Heart right ventricle (tissue), 16 donors: ENCODE data around the gene TM6SF1. TPM values are rescaled to one million over a fixed set of nuclear protein-coding genes. Genes with fewer than 3 reads are reported as not detected.
"Not testable (repeated sequence)": the region's sequence is repeated elsewhere in the genome, so short reads cannot be mapped to it uniquely, and the experiment has no call there.

Source experiments
- ATAC-seq, 8 donors: fragments of 200-7000 bp; cut with Tn5 transposase; one replicate each; pipeline ENCODE4 v1.9.1; 2020; ENCODE audit warnings: mild to moderate bottlenecking in 8 of 8, moderate library complexity in 8 of 8, moderate number of reproducible peaks in 1 of 8
- DNase-seq, 2 donors: peaks; one replicate each; pipeline ENCODE4 v3.0.0-alpha.2; 2020
- H3K27ac ChIP-seq, 10 donors: fragments of 200-600 bp; sonication (generic) in 2 of 10; one replicate each; pipeline versions ENCODE4 v1.5.0 to v1.8.0; 2020 to 2022; ENCODE audit warnings: mild to moderate bottlenecking in 3 of 10
- H3K27me3 ChIP-seq, 7 donors: fragments of 200-600 bp; one replicate each; pipeline ENCODE4 v1.8.0; 2021 to 2022; ENCODE audit warnings: mild to moderate bottlenecking in 2 of 7
- H3K36me3 ChIP-seq, 9 donors: fragments of 200-600 bp; sonication (generic) in 1 of 9; one replicate each; pipeline versions ENCODE4 v1.5.0 to v1.8.0; 2020 to 2022; ENCODE audit warnings: mild to moderate bottlenecking in 2 of 9
- H3K4me1 ChIP-seq, 9 donors: fragments of 200-600 bp; sonication (generic) in 1 of 9; one replicate each; pipeline versions ENCODE4 v1.5.0 to v1.8.0; 2020 to 2022; ENCODE audit warnings: mild to moderate bottlenecking in 4 of 9
- H3K4me3 ChIP-seq, 10 donors: fragments of 200-600 bp; sonication (generic) in 2 of 10; one replicate each; pipeline versions ENCODE4 v1.5.0 to v1.8.0; 2020 to 2022; ENCODE audit warnings: mild to moderate bottlenecking in 7 of 10, moderate library complexity in 2 of 10
- H3K9me3 ChIP-seq, 11 donors: fragments of 200-600 bp in 10 of 11; sonication (generic) in 2 of 11; one replicate each; pipeline versions ENCODE4 v1.5.0 to v1.8.0; 2013 to 2022; ENCODE audit warnings: mild to moderate bottlenecking in 2 of 11, control low read depth in 1 of 11, moderate library complexity in 1 of 11
- CTCF ChIP-seq, 9 donors: fragments of 200-600 bp; sonication (generic) in 2 of 9; IDR thresholded peaks; one replicate each; pipeline versions ENCODE4 v1.5.0 to v1.8.0; 2021 to 2022; ENCODE audit warnings: antibody characterized with exemption in 9 of 9, mild to moderate bottlenecking in 5 of 9, moderate library complexity in 1 of 9
- WGBS, 2 donors: extraction: QIAGEN DNeasy Blood & Tissue Kit; methylation state at CpG; one replicate each; pipeline ENCODE4 v1.1.7; 2013; ENCODE audit warnings: inconsistent platforms in 1 of 2; 5-methylcytosine and 5-hydroxymethylcytosine counted together
- intact Hi-C, 10 donors: fragments of 100-400 bp; cut with DNase I; formaldehyde crosslinking; loops; one replicate each; pipeline versions ENCODE4 v1.11.1 to v1.14.2; 2022
- polyA plus RNA-seq, 2 donors: library from polyadenylated mRNA; stranded (reverse); fragments of 200-250 nt; gene quantifications; one replicate each; pipeline ENCODE4 v1.2.3, GENCODE V29; 2013
- total RNA-seq, 10 donors: library from RNA; stranded (reverse); fragmentation: NEBNext Ultra II Directional in 3 of 10; extraction: Animal tissue kit (Norgen Biotek cat#: 25700) in 3 of 10; gene quantifications; one replicate each; pipeline versions ENCODE4 v1.2.1 to v1.2.4, GENCODE V29; 2021 to 2023
- donor health status: Arrhythmogenic right ventricular cardiomyopathy.
- donor health status: ischemic (EF 13 %, LVEDD 7.1; RV severe dilation, severe dysfunction).
- donor health status: healthy with polysubstance abuse.
- donor health status: DM: no; HTN: yes; CAD: no.
- donor health status: DM: no; HTN: no; CAD: no.
- donor health status: ischemic (EF 25% LVEDD 6.9; RV normal size, moderate dysfunction).
- donor health status: ischemic (EF 25% LVEDD 5.7; RV mildly dilated, moderate dysfunction).
- donor health status: healthy.
- donor health status: DM: yes; HTN: yes; CAD: no.
- donor health status: Ischemic cardiomyopathy.
- donor health status: ischemic (EF 35%, LVEDD 5.7; RV mildly dilated, moderate dysfunction).
- donor health status: nonischemic (EF 11% LVEDD 7.7; RV severe dilation, severe dysfunction).
- donor health status: DM: yes; HTN: yes; CAD: no.
- donor health status: PGD.
- donor health status: ischemic (EF 29% LVEDD 5.4; RV normal size, mild dysfunction).
- donor health status: nonischemic (EF 23%, LVEDD 6.1; RV moderate dilation, normal function).

TM6SF1 gene
- total and polyA plus RNA-seq, 12 donors = 2.6 to 8.8 (median 4.7) TPM

- DNase-seq = no peak
- no peak for ATAC-seq
- H3K36me3 ChIP-seq = peaks cover 0 to 98% (median 0%) of the 10 kb centered on the region in 9 donors
Measured at GRCh38 chr15:83132861-83133523, 25.5 kb downstream of the TM6SF1 start.

DNA sequence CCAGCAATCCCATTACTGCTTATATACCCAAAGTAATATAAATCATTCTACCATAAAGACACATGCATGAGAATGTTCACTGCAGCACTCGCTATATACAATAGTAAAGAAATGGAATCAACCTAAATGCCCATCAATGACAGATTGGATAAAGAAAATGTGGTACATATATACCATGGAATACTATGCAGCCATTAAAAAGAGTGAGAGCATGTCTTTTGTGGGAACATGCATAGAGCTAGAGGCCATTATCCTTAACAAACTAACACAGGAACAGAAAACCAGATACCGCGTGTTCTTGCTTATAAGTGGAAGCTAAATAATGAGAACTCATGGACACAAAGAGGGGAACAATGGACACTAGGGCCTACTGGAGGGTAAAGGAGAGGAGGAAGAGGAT is 34.7 kb downstream of the TM6SF1 start:
- DNase-seq, ATAC-seq, H3K4me1 ChIP-seq, H3K9me3 ChIP-seq, H3K27me3 ChIP-seq, H3K4me3 ChIP-seq, intact Hi-C loops, H3K27ac ChIP-seq: not testable (repeated sequence)
- peaks cover 0 to 98% (median 9%) of the 10 kb centered on the region in 9 donors for H3K36me3 ChIP-seq
- WGBS, 2 donors = 98 to 100% methylated on average over 3 of the region's 3 CpGs

More at GRCh38 chr15:83132861-83133523, 25.5 kb downstream of the TM6SF1 start:
- Histone ChIP-seq H3K27ac (no peak overlapping the region), H3K9me3 (no peaks in the 10 kb centered on the region), H3K4me1 (peaks cover 0 to 11% (median 0%) of the 10 kb centered on the region in 9 donors), H3K27me3 (no peaks in the 10 kb centered on the region), H3K4me3 (no peak overlapping the region)
- 91% methylated on average over 4 of the region's 4 CpGs for WGBS, 2 donors
- no peak for TF ChIP-seq CTCF (IDR thresholded peaks at IDR 0.05)
- intact Hi-C loops = no loop called here

DNA sequence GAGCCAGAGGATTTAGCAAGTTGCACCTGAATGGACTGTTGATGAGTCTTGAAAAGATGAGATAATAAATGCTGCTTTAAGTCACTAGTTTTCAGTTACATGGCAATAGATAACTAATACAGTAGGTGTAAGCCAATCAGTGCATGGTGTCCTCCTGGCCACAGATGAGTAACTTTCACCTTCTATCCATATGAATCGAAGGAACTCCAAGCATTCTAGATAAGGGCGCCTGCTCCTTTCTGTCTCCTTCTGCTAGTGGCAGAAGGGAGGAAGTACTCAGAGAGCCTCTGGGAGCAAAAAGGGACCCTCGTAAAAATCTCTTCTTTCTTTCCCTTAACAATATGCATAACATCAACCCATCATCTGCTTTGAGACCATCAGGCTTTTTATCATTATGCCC is 37.3 kb downstream of the TM6SF1 start:
- ATAC-seq = no peak
- Histone ChIP-seq H3K9me3 (peaks cover 0 to 7% (median 0%) of the 10 kb centered on the region in 11 donors), H3K36me3 (peaks cover 0 to 96% (median 19%) of the 10 kb centered on the region in 9 donors), H3K27ac (no peak overlapping the region), H3K4me1 (no peaks in the 10 kb centered on the region), H3K27me3 (no peaks in the 10 kb centered on the region), H3K4me3 (no peak overlapping the region)
- WGBS, 2 donors = 83 to 89% methylated on average over 3 of the region's 3 CpGs
- intact Hi-C loops = no loop called here
- no peak for TF ChIP-seq CTCF (IDR thresholded peaks at IDR 0.05)
- DNase-seq = no peak

GRCh38 chr15:83153288-83153687 is 45.8 kb downstream of the TM6SF1 start:
- 89 to 91% methylated on average over 1 of the region's 1 CpG for WGBS, 2 donors

More at GRCh38 chr15:83153288-83153687, 45.8 kb downstream of the TM6SF1 start:
- Histone ChIP-seq H3K4me1 (no peaks in the 10 kb centered on the region), H3K9me3 (no peaks in the 10 kb centered on the region), H3K27ac (no peak overlapping the region), H3K36me3 (peaks cover 0 to 89% (median 21%) of the 10 kb centered on the region in 9 donors), H3K4me3 (no peak overlapping the region), H3K27me3 (no peaks in the 10 kb centered on the region)
- intact Hi-C loops = loop anchor here in 1 of 10 donors (5.0 kb wide), 1 partner anchor 311 kb away; no protein-coding TSS in a partner anchor
- TF ChIP-seq CTCF (IDR thresholded peaks at IDR 0.05) = no peak
- no peak for ATAC-seq
- DNase-seq = no peak
